Muscle of arm (tissue), 14 donors: ENCODE measurements around the gene STARD13. TPM values are rescaled to one million over a fixed set of nuclear protein-coding genes. Genes with fewer than 3 reads are reported as not detected.

Source experiments
- DNase-seq: peaks from one replicate; pipeline ENCODE4 v3.0.0-alpha.2; 2013
- long read RNA-seq, 11 donors: transcript quantifications; one replicate each; lab custom pipeline, GENCODE V29; 2026
- polyA plus RNA-seq, 12 donors: library from polyadenylated mRNA; unstranded; fragments of 120-200 nt; gene quantifications; one replicate each; pipeline ENCODE4 v1.2.1, GENCODE V29; 2013; ENCODE audit not compliant: insufficient read length in 12 of 12

Gene STARD13, protein sequence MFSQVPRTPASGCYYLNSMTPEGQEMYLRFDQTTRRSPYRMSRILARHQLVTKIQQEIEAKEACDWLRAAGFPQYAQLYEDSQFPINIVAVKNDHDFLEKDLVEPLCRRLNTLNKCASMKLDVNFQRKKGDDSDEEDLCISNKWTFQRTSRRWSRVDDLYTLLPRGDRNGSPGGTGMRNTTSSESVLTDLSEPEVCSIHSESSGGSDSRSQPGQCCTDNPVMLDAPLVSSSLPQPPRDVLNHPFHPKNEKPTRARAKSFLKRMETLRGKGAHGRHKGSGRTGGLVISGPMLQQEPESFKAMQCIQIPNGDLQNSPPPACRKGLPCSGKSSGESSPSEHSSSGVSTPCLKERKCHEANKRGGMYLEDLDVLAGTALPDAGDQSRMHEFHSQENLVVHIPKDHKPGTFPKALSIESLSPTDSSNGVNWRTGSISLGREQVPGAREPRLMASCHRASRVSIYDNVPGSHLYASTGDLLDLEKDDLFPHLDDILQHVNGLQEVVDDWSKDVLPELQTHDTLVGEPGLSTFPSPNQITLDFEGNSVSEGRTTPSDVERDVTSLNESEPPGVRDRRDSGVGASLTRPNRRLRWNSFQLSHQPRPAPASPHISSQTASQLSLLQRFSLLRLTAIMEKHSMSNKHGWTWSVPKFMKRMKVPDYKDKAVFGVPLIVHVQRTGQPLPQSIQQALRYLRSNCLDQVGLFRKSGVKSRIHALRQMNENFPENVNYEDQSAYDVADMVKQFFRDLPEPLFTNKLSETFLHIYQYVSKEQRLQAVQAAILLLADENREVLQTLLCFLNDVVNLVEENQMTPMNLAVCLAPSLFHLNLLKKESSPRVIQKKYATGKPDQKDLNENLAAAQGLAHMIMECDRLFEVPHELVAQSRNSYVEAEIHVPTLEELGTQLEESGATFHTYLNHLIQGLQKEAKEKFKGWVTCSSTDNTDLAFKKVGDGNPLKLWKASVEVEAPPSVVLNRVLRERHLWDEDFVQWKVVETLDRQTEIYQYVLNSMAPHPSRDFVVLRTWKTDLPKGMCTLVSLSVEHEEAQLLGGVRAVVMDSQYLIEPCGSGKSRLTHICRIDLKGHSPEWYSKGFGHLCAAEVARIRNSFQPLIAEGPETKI
- 10 to 100 TPM; 16.8 to 72.0 (median 22.7) TPM for polyA plus RNA-seq
- long read RNA-seq, donor 1 = 0 reads
- long read RNA-seq, donor 2, full-length matches to known transcripts = 1 of 1 reads
- long read RNA-seq, donor 2, partial matches to known transcripts = 0 of 1 reads
- long read RNA-seq, donor 2, other reads (novel, unspliced or antisense) = 0 of 1 reads
- long read RNA-seq, donor 3 = 0 reads
- long read RNA-seq, donor 4 = 0 reads
- long read RNA-seq, donor 5 = 0 reads
- long read RNA-seq, donor 6 = 0 reads
- long read RNA-seq, donor 7, full-length matches to known transcripts = 1 of 1 reads
- long read RNA-seq, donor 7, partial matches to known transcripts = 0 of 1 reads
- long read RNA-seq, donor 7, other reads (novel, unspliced or antisense) = 0 of 1 reads
- long read RNA-seq, donor 8 = 0 reads
- long read RNA-seq, donor 9, full-length matches to known transcripts = 1 of 1 reads
- long read RNA-seq, donor 9, partial matches to known transcripts = 0 of 1 reads
- long read RNA-seq, donor 9, other reads (novel, unspliced or antisense) = 0 of 1 reads
- long read RNA-seq, donor 10, full-length matches to known transcripts = 4 of 4 reads
- long read RNA-seq, donor 10, partial matches to known transcripts = 0 of 4 reads
- long read RNA-seq, donor 10, other reads (novel, unspliced or antisense) = 0 of 4 reads
- long read RNA-seq, donor 11, full-length matches to known transcripts = 1 of 1 reads
- long read RNA-seq, donor 11, partial matches to known transcripts = 0 of 1 reads
- long read RNA-seq, donor 11, other reads (novel, unspliced or antisense) = 0 of 1 reads

DNA sequence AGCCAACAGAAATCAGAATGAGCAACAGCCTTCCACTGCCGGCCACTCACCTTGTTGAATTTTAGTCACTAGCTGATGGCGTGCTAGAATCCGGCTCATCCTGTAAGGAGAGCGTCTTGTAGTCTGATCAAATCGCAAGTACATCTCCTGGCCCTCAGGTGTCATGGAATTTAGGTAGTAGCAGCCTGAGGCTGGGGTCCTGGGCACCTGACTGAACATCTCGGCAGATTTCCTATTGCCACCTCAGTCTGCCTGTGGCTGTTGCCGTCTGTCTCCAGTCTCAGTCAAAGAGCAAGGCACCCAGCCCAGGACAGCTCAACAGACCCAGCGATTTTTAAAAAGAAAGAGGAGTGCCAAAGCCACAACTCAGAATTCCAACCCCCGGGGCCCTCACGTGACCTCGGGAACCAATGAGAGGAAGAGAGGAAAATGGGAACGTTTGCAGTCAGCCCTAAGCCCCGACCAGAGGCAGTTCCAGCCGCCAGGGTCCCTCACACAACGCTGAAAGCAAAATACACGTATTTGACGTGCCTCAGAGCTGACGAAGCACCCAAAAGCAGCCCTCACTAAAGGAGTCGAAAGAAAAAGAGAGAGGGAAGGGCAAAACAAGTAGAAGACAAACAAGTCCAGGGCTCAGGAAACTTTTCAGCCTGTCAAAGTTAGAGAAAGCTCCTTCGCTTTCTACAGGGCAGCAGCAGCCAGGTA is at the start of gene STARD13:
Gene STARD13, minus strand, starts transcription at position 336 of the 705 bp plus-strand sequence. Its CDS starts 117 bp downstream, at position 219.
- DNase-seq = peak; percentile 96

GRCh38 chr13:33334831-33335230 is 49.3 kb upstream of the STARD13 start:
- DNase-seq = no peak

GRCh38 chr13:33331962-33332361 is 46.4 kb upstream of the STARD13 start:
- no peak for DNase-seq

GRCh38 chr13:33330483-33330882 is 44.9 kb upstream of the STARD13 start:
- no peak for DNase-seq

- no peak for DNase-seq
These were observed 43.1 kb upstream of the STARD13 start for GRCh38 chr13:33328701-33329100.

DNA sequence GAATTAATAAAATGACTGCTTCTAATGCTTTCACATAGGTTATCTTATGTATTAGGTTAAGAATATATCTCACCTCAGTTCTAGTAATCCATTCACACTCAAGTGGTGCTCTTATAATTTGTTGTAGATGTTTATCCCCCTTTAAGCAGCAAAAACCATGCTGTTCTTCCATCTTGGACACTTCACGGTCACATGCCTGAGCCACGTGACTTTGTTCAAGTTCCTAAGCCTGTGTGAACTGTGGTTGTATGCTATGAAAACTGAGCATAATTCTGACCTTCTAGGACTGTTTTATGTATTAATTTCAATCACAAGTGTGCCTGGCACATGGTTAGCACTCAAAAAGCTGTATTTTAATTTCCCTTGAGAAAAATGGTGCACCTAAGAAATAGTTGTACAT is 41.2 kb upstream of the STARD13 start:
- no peak for DNase-seq

DNA sequence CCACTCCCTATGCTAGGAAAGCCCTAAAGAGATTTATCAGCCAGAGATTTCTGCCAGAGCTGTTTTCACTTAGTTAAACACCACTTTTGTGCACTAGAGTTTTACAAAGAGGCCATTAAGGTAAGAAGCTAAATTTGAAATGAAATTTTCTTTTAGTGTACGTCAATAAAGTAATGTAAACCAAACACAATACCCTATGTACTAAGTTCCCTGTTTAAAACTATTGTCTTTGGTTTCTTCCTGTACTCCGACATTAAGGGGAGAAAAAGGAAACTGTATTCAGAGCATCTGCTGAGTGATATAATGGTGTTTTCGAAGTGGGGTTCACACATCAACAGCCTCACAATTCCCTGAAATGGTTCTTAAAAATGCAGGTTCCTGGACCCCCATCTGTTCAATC is 40.7 kb upstream of the STARD13 start:
- no peak for DNase-seq

GRCh38 chr13:33323801-33324510 is 38.4 kb upstream of the STARD13 start:
- peak; percentile 54 for DNase-seq

GRCh38 chr13:33322965-33323668 is 37.6 kb upstream of the STARD13 start:
- DNase-seq = no peak

GRCh38 chr13:33322543-33322809 is 36.9 kb upstream of the STARD13 start:
- DNase-seq = peak; percentile 65

GRCh38 chr13:33321686-33322542 is 36.4 kb upstream of the STARD13 start:
- DNase-seq = no peak

GRCh38 chr13:33319859-33320258 is 34.3 kb upstream of the STARD13 start:
- DNase-seq = no peak

DNA sequence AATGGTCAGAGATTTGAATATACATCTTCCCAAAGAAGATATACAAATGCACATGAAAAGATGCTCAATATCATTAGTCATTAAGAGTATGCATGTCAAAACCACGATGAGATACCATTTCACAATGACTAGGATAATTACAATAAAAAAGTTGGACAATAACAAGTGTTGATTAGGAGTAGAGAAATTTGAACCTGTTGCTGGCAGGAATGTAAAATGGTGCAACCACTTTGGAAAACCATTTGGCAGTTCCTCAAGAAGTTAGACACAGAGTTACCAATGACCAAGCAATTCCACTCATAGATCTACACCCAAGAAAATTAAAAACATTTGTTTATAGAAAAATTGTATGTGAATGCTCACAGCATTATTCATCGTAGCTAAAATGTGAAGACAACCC is 33.2 kb upstream of the STARD13 start:
- no peak for DNase-seq

GRCh38 chr13:33318037-33318436 is 32.5 kb upstream of the STARD13 start:
- DNase-seq = no peak

DNA sequence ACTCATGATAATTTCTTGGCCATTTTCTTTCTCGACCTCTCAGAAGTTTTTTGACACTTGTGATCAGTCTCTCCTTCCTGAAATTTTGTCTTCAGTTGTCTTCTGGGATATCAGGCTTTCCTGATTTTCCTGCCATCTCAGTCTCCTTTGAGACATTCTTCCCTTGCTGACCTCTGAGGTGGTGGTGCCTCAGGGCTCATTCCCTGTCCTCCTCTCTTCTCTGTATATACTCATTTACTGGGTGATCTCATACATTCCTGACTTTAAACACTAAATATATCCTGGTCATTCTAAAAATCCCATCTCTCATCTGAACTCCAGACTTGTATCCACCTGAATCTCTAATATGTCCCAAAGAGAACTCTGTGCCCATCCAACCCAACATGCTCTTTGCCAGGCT is 31.3 kb upstream of the STARD13 start:
- no peak for DNase-seq

- no peak for DNase-seq
These were observed 27.9 kb upstream of the STARD13 start for GRCh38 chr13:33313504-33313903.

GRCh38 chr13:33312861-33313212 is 27.3 kb upstream of the STARD13 start:
- no peak for DNase-seq
